ENCODE measurements around the gene ENTPD6.

The ENTPD6 gene

GRCh38 chr20:25197183-25197869 is 1.8 kb downstream of the ENTPD6 start:
- TF ChIP-seq, protein P1, sequence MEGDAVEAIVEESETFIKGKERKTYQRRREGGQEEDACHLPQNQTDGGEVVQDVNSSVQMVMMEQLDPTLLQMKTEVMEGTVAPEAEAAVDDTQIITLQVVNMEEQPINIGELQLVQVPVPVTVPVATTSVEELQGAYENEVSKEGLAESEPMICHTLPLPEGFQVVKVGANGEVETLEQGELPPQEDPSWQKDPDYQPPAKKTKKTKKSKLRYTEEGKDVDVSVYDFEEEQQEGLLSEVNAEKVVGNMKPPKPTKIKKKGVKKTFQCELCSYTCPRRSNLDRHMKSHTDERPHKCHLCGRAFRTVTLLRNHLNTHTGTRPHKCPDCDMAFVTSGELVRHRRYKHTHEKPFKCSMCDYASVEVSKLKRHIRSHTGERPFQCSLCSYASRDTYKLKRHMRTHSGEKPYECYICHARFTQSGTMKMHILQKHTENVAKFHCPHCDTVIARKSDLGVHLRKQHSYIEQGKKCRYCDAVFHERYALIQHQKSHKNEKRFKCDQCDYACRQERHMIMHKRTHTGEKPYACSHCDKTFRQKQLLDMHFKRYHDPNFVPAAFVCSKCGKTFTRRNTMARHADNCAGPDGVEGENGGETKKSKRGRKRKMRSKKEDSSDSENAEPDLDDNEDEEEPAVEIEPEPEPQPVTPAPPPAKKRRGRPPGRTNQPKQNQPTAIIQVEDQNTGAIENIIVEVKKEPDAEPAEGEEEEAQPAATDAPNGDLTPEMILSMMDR (IDR thresholded peaks at IDR 0.05; ENCODE audit: insufficient read depth, missing control alignments): no peak
- FAIRE-seq (no peak), DNase-seq (ENCODE audit: insufficient read length, low spot score) (no peak)

DNA sequence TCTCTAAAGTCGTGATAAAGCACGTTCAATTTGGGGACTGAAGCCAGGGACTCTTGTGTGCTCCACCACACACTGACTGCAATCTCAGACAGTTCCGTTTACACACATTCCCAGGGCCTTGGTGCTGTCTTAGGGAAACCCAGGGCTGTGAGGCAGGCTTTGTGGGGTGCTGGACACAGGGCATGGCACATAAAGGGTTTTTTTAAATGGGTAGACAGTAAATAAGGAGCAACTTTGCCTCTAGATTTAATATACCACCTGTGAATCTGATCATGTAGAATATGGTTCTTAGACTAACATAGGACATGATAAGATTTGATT is 2.3 kb downstream of the ENTPD6 start:
- FAIRE-seq: no peak
- no peak for DNase-seq (ENCODE audit: insufficient read length, low spot score)
- TF ChIP-seq, protein P1 (IDR thresholded peaks at IDR 0.05; ENCODE audit: insufficient read depth, missing control alignments): no peak

- TF ChIP-seq, protein P1 (IDR thresholded peaks at IDR 0.05; ENCODE audit: insufficient read depth, missing control alignments): no peak
- no peak for DNase-seq (ENCODE audit: insufficient read length, low spot score)
- FAIRE-seq: no peak
These were observed 3.3 kb downstream of the ENTPD6 start for GRCh38 chr20:25198663-25199383.

DNA sequence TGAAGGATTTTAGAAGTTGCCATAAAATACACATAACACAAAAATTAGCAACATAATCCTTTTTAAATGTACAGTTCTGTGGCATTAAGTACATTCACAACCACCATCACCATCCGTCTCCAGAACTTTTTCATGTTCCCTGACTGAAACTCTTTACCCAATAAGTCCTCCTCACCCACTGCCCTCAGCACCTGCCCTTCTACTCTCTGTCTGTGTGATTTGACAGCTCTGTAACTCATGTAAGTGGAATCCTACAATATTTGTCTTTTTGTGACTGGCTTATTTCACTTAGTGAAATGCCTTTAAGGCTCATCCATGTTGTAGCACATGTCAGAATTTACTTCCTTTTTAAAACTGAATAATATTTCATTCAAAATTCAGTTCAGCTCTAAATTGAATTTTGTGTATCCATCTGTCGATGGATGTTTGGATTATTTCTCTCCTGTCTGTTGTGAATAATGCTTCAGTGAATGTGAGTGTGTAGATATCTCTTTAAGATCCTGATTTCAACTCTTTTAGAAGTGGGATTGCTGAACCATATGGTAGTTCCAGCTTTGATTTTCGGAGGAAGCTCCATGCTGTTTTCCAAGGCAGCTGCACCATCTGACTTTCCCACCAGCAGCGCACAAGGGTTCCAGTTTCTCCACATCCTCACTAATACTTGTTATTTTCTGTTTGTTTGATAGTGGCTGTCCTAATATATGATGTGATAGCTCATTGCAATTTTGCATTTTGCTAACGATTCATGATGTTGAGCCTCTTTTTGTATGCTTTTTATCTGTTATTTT is 4.2 kb downstream of the ENTPD6 start:
- TF ChIP-seq, protein P1 (IDR thresholded peaks at IDR 0.05; ENCODE audit: insufficient read depth, missing control alignments): no peak
- FAIRE-seq: no peak
- no peak for DNase-seq (ENCODE audit: insufficient read length, low spot score)

GRCh38 chr20:25203089-25203488 is 7.6 kb downstream of the ENTPD6 start:
- TF ChIP-seq, protein P1 (IDR thresholded peaks at IDR 0.05; ENCODE audit: insufficient read depth, missing control alignments): no peak
- FAIRE-seq (no peak), DNase-seq (ENCODE audit: insufficient read length, low spot score) (no peak)

GRCh38 chr20:25203871-25204320 is 8.4 kb downstream of the ENTPD6 start:
- no peak for DNase-seq (ENCODE audit: insufficient read length, low spot score)
- TF ChIP-seq, protein P1 (IDR thresholded peaks at IDR 0.05; ENCODE audit: insufficient read depth, missing control alignments): no peak
- no peak for FAIRE-seq
